Left cardiac atrium (tissue), 4 donors: ENCODE data around the gene ERF. TPM values are rescaled to one million over a fixed set of nuclear protein-coding genes. Genes with fewer than 3 reads are reported as not detected.
A peak's percentile ranks its signal among the peaks of the same experiment; 100 is the strongest.
"Not testable (repeated sequence)": the region's sequence is repeated elsewhere in the genome, so short reads cannot be mapped to it uniquely, and the experiment has no call there.

ENCODE experiments used
- ATAC-seq, 2 donors: fragments of 200-7000 bp; cut with Tn5 transposase; one replicate each; pipeline ENCODE4 v1.9.1; 2020; ENCODE audit warnings: mild to moderate bottlenecking in 2 of 2, moderate library complexity in 2 of 2
- DNase-seq: peaks from one replicate; pipeline ENCODE4 v3.0.0-alpha.2; 2020
- intact Hi-C, 2 donors: fragments of 100-400 bp; cut with DNase I; formaldehyde crosslinking; loops; one replicate each; pipeline versions ENCODE4 v1.14.1 to v1.15.1; 2022 to 2023
- total RNA-seq, 2 donors: library from RNA; stranded (reverse); fragmentation: NEBNext Ultra II Directional; extraction: Animal tissue kit (Norgen Biotek cat#: 25700); gene quantifications; one replicate each; pipeline ENCODE4 v1.2.1, GENCODE V29; 2021
- donor health status: DM: no; HTN: yes; CAD: no.
- donor health status: DM: no; HTN: yes; CAD: no; lungs with severe emphysema.
- donor health status: DM: yes; HTN: yes; CAD: no.
- donor health status: Dilated cardiomyopathy.

The ERF gene
- total RNA-seq, 2 donors from 2014 or later: 37.9 to 50.6 TPM

DNA sequence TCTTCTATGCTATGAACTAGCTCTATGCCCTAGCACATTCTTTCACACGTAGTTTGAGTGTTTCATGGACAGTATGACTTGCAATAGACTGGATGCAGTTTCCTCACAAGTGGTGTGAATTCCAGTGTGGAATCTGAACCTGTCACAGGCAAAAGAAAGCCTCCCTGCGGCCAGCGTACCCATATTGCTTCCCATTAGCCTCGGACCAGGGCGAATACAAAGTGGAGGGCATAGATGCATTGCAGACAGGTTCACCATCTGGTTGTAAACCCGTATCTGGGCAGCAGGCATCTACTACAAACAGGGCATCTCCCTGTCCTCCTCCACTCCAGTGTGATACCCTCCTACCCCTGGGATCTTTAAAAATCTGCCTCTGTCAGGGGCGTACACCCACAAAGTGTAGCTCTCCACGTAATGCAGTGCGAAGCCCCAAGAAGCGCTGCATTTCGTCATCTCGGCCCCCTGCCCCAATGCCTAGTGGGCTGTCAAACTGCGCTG, 12.8 kb upstream of the ERF start:
- ATAC-seq (no peak), DNase-seq (no peak)
- intact Hi-C loops: no loop called here

DNA sequence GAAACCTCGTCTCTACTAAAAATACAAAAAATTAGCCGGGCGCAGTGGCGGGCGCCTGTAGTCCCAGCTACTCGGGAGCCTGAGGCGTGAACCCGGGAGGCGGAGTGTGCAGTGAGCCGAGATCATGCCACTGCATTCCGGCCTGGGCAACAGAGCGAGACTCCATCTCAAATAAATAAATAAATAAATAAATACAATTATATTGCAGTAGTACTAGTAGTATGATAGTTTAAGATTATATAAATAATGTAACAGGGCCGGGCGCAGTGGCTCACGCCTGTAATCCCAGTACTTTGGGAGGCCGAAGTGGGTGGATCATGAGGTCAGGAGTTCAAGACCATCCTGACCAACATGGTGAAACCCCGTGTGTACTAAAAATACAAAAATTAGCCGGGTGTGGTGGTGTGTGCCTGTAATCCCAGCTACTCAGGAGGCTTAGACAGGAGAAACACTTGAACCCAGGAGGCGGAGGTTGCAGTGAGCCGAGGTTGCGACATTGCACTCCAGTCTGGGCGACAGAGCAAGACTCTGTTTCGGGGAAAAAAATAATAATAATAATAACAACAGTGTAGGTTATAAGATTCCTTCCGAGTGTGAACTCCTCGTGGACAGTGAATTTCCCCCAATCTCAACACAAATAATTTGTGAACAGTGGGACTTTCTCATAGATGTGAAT, 12.1 kb upstream of the ERF start:
- DNase-seq, intact Hi-C loops, ATAC-seq: not testable (repeated sequence)

DNA sequence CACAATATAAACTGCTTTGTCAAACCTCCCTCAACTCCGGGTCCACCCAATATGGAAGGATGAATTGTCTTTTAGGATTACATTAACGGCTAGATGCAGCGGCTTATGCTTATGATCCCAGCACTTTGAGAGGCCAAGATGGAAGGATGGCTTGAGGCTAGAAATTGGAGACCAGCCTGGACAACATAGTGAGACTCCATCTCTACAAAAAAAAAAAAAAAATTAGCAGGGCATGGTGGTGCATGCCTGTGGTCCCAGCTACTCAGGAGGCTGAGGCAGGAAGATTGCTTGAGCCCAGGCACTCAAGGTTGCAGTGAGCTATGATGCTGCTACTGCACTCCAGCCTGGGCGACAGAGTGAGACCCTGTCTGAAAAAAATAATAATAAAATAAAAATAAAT, 11.2 kb upstream of the ERF start:
- intact Hi-C loops: not testable (repeated sequence)

DNA sequence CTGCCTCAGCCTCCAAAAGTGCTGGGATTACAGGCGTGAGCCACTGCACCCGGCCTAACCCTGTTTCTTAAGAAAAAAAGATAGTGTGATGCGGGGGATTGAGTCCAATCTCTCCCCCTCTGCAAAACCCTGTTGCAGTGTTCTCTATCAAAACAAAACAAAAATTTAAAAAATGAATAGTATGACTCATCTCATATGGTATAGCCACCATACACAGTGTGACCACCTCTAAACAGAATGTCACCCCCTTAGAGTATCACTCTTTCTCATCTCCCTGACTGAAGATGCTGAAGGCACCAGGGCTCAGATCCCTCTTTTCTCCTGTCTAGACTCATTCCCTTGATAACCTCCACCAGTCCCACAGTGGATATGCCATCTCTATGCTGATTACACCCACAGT, 6.8 kb upstream of the ERF start:
- DNase-seq (no peak), ATAC-seq (no peak)
- intact Hi-C loops: no loop called here

More for the DNA sequence above, 11.2 kb upstream of the ERF start:
- not testable (repeated sequence) for ATAC-seq, DNase-seq

DNA sequence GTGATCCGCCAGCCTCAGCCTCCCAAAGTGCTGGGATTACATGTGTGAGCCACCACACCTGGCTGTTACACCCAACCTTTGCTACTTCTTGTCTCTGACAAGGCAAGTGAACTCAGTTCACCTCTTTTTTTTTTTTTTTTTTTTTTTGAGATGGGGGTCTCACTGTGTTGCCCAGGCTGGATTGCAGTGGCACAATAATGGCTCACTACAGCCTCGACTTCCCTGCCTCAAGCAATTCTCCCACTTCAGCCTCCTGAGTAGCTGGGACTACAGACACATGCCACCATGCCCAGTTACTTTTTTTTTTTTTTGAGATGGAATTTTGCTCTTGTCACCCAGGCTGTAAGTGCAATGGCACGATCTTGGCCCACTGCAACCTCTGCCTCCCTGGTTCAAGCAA, 2.9 kb upstream of the ERF start:
- ATAC-seq, intact Hi-C loops, DNase-seq: not testable (repeated sequence)

DNA sequence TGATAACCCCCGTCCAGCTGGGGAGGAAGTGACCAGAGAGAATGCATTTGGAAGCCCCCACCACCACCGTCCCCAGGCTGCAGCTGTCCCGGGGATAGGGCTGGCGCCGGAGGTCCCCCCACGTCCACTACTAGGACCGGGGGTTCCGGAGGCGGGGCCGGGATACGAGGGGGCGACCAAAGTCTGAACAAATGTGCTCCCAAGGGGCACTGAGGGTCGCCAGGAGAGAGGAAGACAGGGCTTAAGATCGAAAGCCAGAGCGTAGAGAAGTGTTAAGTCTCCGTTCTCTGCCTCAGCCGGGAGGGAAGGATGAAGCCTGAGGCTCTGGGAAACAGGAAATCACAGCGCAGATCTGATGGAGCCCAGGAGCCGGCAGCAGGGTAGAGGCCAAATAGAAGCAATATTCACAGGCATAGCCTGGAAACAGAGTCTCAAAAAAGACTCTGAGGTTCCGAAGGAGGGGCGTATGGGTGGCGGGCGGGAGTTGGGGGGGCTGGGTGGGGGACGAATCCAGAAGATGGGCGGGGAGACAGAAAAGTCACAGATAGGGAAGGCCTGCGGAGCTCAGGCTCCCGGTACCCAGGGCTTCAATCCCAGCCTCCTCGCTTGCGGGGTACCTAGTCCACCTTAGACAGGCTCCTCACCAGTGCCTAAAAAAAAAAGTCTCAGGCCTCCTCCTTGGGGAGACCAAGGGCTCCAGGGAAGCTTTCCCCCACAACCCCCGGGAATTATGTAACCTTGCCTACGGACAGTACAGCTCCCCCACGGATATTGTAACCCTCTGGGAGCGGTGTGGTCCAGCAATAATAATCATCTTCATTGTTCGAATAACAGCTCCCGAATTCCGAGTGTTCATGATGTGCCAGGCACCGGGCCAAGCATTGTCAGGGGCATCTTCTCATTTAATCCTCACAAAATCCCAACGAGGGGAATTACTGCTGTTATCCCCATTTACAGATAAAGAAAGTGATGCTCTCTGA, 1.1 kb upstream of the ERF start:
- peak; percentile 4 to 6 for ATAC-seq
- peak; percentile 71 for DNase-seq
- intact Hi-C loops: no loop called here

DNA sequence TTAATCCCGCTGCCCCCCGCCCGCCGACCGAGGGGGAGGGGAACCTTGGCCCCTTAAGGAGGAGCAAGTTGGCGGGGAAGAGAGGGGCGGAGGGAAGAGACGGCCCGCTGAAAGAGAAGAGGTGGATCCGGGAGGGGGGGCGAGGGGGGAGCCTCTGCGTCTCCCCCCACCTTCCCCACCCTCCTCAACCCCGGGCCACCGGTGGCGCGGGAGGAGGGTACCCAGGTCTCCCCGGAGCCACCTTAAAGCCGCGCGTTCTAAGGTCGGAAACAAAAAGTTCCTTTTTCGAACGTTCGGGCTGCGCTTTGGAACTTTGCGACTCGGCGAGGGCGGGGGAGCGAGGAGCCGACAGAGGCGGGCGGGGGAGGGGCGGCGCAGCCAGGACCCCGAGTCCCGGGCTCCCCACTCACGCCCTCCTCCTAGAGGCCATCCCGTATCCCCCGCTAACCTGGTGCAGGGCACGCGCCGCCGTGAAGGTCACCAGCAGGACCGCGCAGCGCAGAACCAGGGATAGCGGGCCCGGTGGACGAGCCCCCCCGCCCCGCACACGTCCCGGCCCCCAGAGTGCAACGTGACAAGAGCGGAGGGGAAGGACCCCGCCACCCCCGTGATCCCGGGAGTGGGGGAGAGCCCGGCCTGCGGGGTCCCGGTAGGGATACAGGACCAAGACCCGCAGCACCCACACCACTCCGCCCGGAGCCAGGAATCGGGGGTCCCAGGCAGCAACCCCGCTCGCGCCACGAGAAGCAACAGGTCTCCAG, 659 bp downstream of the ERF start:
- intact Hi-C loops: no loop called here
- peak; percentile 26 to 39 for ATAC-seq
- peak; percentile 76 for DNase-seq

DNA sequence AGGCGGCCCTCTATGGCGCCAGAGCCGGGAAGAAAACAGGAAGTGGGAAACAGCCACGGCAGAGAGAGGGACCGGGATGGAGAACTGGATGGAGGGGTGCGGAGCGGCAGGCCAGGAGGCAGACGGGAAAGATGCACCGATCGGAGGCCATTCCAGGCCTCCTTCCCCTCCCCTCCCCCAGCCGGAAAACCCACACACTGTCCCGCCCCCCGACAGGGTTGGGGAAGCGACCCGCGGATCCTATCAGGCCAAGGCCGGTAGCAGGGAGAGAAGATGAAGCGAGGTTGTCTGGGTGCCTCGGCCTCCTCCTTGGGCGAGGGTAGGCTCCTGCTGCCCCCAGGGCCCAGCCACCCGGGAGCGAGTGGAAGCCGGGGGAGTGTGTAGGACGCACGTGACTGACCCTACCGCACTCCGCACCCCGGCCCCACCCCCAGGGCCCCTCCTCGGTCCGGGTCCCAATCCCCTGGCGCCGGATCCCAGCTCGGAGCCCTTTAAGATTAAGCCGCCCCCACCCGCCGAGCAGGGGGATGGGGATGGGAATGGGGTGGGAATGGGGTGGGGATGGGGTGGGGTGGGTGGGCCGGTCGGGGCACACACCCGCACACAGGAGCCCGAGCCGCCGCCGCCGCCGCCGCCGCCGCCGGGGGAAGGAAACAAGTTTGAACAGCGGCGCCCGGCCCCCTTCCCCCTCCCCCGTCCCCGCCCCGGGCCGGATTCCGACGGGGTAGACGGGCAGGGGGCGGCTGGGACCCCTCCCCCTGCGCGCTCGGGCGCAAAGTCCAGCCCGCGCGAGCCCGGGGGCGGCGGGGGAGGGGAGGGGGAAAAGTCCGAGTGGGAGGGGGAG, 1.5 kb downstream of the ERF start:
- peak; percentile 72 for DNase-seq
- intact Hi-C loops: no loop called here

DNA sequence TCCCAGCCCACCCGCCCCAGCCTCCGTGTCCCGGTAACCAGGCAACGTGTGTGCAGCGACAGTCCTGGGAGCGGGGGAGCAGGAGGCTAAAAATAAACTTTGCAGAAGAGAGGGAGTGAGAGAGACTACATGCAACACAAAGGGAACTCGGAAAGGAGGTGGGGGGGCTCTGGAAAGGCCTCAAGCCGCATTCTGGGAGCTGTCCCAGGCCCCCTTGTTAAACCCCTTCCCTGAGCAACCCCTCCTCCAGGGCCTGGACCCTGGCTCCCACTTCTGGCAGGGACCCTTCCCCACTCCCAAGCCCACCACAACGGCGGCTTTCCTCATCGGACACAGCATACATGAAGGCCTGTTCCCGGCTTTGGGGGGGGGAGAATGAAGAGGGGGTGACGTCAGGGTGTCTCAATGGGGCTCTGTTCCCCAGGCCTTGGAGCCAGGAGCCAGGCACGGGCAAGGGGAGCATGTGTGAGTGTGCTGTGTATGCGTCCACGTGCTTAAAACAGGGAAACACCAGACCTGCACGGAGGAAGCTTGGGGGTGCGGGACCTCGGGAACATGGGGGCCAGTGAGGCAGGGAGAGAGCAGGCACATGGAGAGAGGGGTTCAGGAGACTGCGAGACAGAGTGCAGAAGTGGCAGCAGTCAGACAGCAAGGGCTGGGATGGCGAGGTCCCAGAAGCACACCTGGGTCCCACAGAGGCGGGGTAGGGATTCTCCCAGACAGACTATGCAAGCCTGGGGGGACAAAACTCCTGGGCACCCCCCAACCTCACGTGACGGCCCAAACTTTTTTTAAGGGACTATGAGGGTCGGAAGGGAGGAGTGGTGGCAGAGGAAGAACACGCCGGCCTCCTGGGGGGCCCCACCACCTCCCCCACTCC, 2.3 kb downstream of the ERF start:
- intact Hi-C loops: no loop called here
- peak in 1 of 2 donors; percentile 6 for ATAC-seq
- DNase-seq: peak; percentile 66

More for the DNA sequence above, 1.5 kb downstream of the ERF start:
- peak; percentile 9 for ATAC-seq

DNA sequence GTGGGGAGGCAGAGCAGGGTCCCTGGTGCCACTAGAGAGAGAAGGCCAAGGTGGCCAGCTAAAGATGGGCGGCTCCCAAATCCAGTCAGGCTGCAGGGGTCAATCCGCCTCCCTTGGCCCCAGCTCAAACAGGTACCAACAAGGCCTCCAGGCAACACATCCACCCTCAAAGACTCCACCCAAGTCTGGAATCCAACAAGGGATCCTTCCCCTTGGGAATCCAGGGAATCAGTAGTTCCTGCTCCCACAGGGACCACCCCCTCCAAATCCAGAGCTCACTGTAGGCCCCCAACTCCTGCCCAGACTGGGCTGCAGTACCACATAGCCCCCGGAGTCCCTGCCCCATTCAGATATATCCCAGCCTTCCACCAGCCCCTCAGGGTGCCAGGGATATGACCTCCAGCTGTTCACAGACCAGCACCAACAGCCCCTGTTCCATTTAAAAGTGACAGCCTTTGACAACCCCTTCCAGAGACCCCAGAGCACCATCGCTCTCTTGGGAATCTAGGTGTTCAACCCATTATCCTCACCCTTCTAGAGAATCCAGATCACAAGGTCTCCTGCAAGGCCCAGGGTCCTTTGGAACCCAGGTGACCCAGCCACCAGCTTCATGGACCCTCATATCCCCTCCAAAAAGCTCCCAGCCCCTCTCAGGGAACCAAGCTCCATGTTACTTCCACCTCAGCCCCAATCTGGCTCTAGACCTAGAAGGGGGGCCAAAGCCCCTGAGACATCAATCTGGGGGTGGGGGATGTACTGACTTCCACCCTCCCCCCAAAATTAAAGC, 3.2 kb downstream of the ERF start:
- DNase-seq (no peak), ATAC-seq (no peak)
- intact Hi-C loops: no loop called here

DNA sequence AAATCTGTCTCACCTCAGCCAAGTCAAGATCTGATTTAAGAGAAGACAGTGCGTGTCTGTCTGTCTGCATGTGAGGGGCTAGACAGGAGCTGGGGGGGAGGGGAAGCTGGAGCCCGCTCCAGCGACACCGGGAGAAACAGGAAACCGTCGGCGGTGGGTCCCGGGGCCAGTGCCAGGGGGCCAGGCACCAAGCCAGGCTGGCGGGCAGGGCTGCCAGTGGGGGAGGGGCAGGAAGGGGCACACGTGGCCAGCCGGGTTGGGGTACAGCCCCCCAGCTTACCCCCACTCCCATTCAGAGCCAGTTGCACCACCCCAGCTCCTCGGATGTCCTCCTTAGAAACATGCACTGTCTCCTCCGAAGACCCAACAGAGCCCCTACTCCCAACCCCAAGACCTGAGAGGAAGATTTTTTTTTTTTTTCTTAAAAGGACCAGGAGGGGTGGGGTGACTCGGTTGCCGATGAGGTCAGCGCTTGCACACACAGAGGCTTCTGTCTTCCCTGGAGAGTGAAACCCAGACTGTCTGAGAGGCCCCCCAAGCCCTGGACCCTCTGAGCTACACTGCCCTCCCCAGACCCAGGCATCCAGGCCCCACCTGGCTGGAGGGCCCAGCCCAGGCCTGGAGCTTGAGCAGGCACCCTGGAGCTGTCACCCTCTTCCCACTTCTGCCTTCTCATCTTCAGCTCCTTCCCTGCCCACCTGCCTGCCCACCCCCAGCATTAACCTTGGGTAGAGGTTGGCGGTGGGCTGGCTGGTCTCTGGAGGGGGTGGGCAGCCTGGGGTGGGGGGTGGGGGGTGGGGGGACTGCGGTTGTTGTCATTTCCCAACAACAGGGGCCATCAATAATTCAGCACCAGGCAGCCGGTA, 4.0 kb downstream of the ERF start:
- DNase-seq: peak; percentile 62
- intact Hi-C loops: no loop called here
- peak in 1 of 2 donors; percentile 2 for ATAC-seq

DNA sequence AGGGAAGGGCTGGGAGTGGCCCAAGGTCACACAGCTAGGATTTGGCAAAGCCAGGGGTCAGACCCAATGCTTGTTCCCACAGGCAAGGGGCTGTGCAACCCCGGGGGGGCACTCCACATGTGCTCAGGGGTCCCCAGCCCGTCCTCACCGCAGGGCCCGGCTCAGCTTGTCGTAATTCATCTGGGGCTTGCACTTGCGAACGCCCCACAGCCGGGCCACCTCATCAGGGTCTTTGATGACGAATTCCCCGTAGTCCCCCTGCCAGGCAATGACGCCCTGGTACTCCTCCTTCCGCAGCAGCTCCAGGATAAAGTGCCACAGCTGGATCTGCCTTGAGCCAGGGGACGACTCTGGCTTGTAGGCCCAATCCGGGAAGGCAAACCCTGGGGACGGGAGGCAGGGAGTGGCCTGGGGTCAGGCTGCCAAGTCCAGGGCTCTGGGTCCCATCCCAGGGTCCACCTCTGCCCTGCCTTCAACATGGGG, 4.7 kb downstream of the ERF start:
- intact Hi-C loops: no loop called here
- DNase-seq (peak; percentile 73), ATAC-seq (no peak)

DNA sequence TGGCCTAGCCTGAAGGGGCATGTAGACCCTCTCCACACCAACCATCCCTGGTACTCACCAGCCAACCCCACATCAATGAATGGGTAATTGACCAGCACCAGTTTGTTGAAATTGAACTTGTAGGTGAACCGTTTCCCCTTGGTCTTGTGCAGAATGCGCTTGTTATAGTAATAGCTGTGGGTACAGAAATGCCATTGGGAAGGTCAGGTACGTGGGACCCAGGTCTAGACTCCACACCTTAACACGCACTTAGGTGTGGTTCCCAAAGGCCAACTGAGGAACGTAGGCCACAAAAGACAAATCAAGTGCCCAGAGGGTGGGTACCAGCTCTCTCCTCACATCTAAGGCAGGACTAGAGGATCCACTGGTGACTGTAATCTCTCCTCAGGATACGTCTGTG, 5.2 kb downstream of the ERF start:
- DNase-seq (no peak), ATAC-seq (no peak)
- intact Hi-C loops: loop anchor here in 1 of 2 donors (5.0 kb wide), 1 partner anchor 43 kb away; no protein-coding TSS in a partner anchor

DNA sequence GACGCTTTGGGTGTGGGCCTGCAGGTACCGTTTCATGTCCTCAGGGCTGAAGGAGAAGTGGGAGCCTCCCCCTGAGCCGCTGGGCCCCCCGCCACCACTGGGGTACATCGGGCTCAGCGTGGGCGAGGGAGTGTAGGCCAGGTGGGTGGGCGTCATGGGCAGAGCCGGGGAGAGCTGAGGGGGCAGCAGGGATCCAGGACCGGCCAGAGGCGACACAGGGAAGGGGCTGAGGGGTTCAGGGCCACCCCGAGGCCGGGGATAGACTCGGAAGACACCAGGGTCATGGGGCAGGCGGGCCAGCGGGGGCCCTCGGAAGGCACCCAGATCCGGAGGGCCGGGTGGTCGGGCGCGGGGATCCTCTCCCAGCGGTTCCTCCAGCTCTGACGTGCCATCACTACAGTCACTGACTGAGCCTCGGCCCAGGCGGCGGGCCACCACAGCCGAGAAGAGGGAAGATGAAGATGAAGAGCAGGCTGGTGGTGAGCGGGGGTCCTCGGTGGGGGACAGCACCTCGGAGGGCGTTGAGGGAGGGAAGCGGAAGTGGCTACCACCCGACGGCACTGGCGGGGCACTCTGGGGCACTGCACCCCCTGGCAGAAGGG, 5.7 kb downstream of the ERF start:
- no peak for DNase-seq
- no peak for ATAC-seq
- intact Hi-C loops: loop anchor here in 1 of 2 donors (5.0 kb wide), 1 partner anchor 43 kb away; no protein-coding TSS in a partner anchor
